Gastroesophageal sphincter (tissue), 3 donors: Measurements from ENCODE around the gene RABL3.

Experiments
- EP300 ChIP-seq: sonication (generic); formaldehyde crosslinking; IDR thresholded peaks from one replicate; pipeline ENCODE4 v1.6.1; 2017; ENCODE audit warnings: antibody characterized with exemption, mild to moderate bottlenecking
- POLR2A ChIP-seq, 2 donors: fragments of 450-650 bp; IDR thresholded peaks; one replicate each; pipeline ENCODE4 v1.6.1; 2017; ENCODE audit warnings: antibody characterized with exemption in 2 of 2, mild to moderate bottlenecking in 2 of 2, moderate library complexity in 1 of 2
- POLR2AphosphoS5 ChIP-seq: sonication (generic); formaldehyde crosslinking; IDR thresholded peaks from one replicate; pipeline ENCODE4 v1.6.1; 2017; ENCODE audit warnings: antibody characterized with exemption
- TF ChIP-seq, protein P1 (sequence below), 4 experiments: fragments of 200-600 bp in 2 of 4; fragments of 450-650 bp in 2 of 4; sonication (generic) in 1 of 4; IDR thresholded peaks; one replicate each; pipeline ENCODE4 v1.5.1; 2017 to 2019; ENCODE audit warnings: antibody characterized with exemption in 4 of 4, mild to moderate bottlenecking in 2 of 4, moderate library complexity in 2 of 4

DNA sequence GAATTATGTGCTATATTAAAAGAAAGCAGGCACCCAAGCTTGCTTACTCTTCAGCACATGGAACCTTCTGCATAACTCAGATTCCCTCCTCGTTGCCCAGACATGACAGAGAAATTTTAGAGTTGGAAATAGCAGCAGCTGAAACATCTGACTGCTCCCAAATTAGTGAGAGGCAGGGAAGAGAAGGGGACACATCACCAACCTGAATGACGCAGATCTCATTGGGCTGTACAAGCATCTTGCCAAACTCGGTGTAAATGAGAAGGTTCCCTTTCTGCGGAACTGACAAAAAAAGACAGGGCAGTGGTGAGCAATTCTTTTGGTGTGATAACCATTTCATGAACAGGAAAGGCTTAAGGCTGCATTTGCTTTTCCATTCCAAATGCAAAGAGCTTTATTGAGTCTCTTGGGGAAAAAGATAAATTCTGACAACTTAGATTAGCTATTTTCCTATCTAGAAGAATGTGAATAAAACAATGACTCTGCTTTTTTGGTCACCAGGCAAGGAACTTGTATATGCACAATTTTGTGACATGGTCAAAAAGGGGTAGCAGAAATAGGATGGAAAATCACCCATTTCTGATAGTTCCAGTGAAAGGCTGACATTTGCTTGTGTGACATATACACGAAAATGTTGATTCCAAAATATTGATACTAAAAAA is 95.4 kb downstream of the RABL3 start:
- TF ChIP-seq, protein P1, sequence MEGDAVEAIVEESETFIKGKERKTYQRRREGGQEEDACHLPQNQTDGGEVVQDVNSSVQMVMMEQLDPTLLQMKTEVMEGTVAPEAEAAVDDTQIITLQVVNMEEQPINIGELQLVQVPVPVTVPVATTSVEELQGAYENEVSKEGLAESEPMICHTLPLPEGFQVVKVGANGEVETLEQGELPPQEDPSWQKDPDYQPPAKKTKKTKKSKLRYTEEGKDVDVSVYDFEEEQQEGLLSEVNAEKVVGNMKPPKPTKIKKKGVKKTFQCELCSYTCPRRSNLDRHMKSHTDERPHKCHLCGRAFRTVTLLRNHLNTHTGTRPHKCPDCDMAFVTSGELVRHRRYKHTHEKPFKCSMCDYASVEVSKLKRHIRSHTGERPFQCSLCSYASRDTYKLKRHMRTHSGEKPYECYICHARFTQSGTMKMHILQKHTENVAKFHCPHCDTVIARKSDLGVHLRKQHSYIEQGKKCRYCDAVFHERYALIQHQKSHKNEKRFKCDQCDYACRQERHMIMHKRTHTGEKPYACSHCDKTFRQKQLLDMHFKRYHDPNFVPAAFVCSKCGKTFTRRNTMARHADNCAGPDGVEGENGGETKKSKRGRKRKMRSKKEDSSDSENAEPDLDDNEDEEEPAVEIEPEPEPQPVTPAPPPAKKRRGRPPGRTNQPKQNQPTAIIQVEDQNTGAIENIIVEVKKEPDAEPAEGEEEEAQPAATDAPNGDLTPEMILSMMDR (IDR thresholded peaks at IDR 0.05), result no peak
- TF ChIP-seq POLR2A (IDR thresholded peaks at IDR 0.05) (no peak), EP300 (no peak), POLR2AphosphoS5 (no peak)
